Transverse colon (tissue), 4 donors: ENCODE results near the gene CYGB. TPM values are rescaled to one million over a fixed set of nuclear protein-coding genes. Genes with fewer than 3 reads are reported as not detected.

Experiments
- DNase-seq: peaks from one replicate; pipeline ENCODE4 v3.0.0-alpha.2; 2019
- H3K27ac ChIP-seq, 4 donors: fragments of 200-600 bp; sonication (generic); 2 replicates each; pipeline ENCODE4 v1.5.1; 2016 to 2018; ENCODE audit warnings: inconsistent platforms in 4 of 4
- H3K27me3 ChIP-seq: fragments of 200-600 bp; sonication (generic); 2 replicates; pipeline ENCODE4 v1.5.1; 2017; ENCODE audit warnings: inconsistent platforms
- H3K36me3 ChIP-seq, 4 donors: fragments of 200-600 bp; sonication (generic); 2 replicates each; pipeline ENCODE4 v1.5.1; 2017 to 2019; ENCODE audit warnings: inconsistent platforms in 4 of 4
- H3K4me1 ChIP-seq, 4 donors: fragments of 200-600 bp; sonication (generic); 2 replicates each; pipeline ENCODE4 v1.5.1; 2017 to 2020; ENCODE audit warnings: inconsistent platforms in 4 of 4
- H3K4me3 ChIP-seq, 4 donors: fragments of 200-600 bp; sonication (generic); 1 replicate in 1 of 4; 2 replicates in 3 of 4; pipeline versions ENCODE4 v1.5.1 to v1.6.1; 2017 to 2019; ENCODE audit warnings: inconsistent platforms in 4 of 4
- H3K9me3 ChIP-seq, 2 donors: fragments of 200-600 bp; sonication (generic); 2 replicates each; pipeline ENCODE4 v1.5.1; 2017 to 2019; ENCODE audit warnings: inconsistent platforms in 2 of 2
- CTCF ChIP-seq, 5 experiments: fragments of 200-600 bp in 3 of 5; fragments of 450-650 bp in 2 of 5; sonication (generic) in 3 of 5; IDR thresholded peaks; 1 replicate in 2 of 5; 2 replicates in 3 of 5; pipeline ENCODE4 v1.5.1; 2016 to 2017; ENCODE audit warnings: antibody characterized with exemption in 5 of 5, inconsistent platforms in 3 of 5, mild to moderate bottlenecking in 2 of 5, moderate library complexity in 1 of 5
- EP300 ChIP-seq: sonication (generic); formaldehyde crosslinking; IDR thresholded peaks from one replicate; pipeline ENCODE4 v1.6.1; 2017; ENCODE audit warnings: antibody characterized with exemption, low read depth
- POLR2A ChIP-seq: fragments of 450-650 bp; IDR thresholded peaks from one replicate; pipeline ENCODE4 v1.6.1; 2016; ENCODE audit warnings: antibody characterized with exemption, mild to moderate bottlenecking, moderate library complexity
- POLR2AphosphoS5 ChIP-seq, 3 donors: sonication (generic); formaldehyde crosslinking; IDR thresholded peaks; one replicate each; pipeline ENCODE4 v1.6.1; 2016; ENCODE audit warnings: antibody characterized with exemption in 3 of 3
- WGBS, 2 donors: methylation state at CpG; one replicate each; pipeline ENCODE4 v1.1.5; 2018; ENCODE audit warnings: low coverage in 1 of 2; 5-methylcytosine and 5-hydroxymethylcytosine counted together
- in situ Hi-C, 4 donors: fragments of 200-750 bp; cut with MboI; loops; one replicate each; pipeline versions ENCODE4 v1.15.0 to v1.15.1; 2017; ENCODE audit warnings: low sequenced_read_pairs in 3 of 4, low pct_ligation_motif_present in 1 of 4, low pct_unique_long_range_greater_than_20kb in 1 of 4
- intact Hi-C: fragments of 100-400 bp; cut with DNase I; formaldehyde crosslinking; loops from one replicate; pipeline ENCODE4 v1.15.1; 2023; ENCODE audit warnings: low total_unique reads
- total RNA-seq, 4 donors: library from RNA; depleted of rRNA; stranded (reverse); fragments of >200 nt; gene quantifications; one replicate each; pipeline ENCODE4 v1.1.0, GENCODE V29; 2016

CYGB gene
- total RNA-seq, 4 donors from 2014 or later = 7.5 to 20.1 (median 11.3) TPM

GRCh38 chr17:76562734-76563148 is 25.2 kb upstream of the CYGB start:
- no peak overlapping the region for H3K4me3 ChIP-seq
- in situ Hi-C loops (no loop called here), intact Hi-C loops (no loop called here)
- peak overlapping the region; percentile 5 to 44 (median 20) for H3K27ac ChIP-seq
- 0 to 56% methylated on average over 1 to 6 of the region's 6 CpGs for whole genome bisulfite sequencing, 2 donors
- no peaks in the 10 kb centered on the region for H3K9me3 ChIP-seq
- DNase-seq = no peak
- H3K4me1 ChIP-seq = peaks cover 10 to 47% (median 34%) of the 10 kb centered on the region in 4 donors
- no peaks in the 10 kb centered on the region for H3K27me3 ChIP-seq
- TF ChIP-seq POLR2A (no peak), POLR2AphosphoS5 (IDR thresholded peaks at IDR 0.05) (no peak), EP300 (no peak), CTCF (IDR thresholded peaks at IDR 0.05) (no peak)
- H3K36me3 ChIP-seq = no peaks in the 10 kb centered on the region

- in situ Hi-C loops = no loop called here
- no peaks in the 10 kb centered on the region for H3K36me3 ChIP-seq
- no peaks in the 10 kb centered on the region for H3K9me3 ChIP-seq
- intact Hi-C loops = no loop called here
- TF ChIP-seq CTCF (IDR thresholded peaks at IDR 0.05) (no peak), POLR2A (no peak), EP300 (no peak), POLR2AphosphoS5 (IDR thresholded peaks at IDR 0.05) (no peak)
- DNase-seq = no peak
- H3K27ac ChIP-seq = peak overlapping the region in 3 of 4 donors; percentile 19 to 59 (median 51)
- no peak overlapping the region for H3K4me3 ChIP-seq
- peaks cover 11 to 48% (median 36%) of the 10 kb centered on the region in 4 donors for H3K4me1 ChIP-seq
- 63 to 71% methylated on average over 2 to 5 of the region's 5 CpGs for WGBS, 2 donors
- no peaks in the 10 kb centered on the region for H3K27me3 ChIP-seq
Measured at GRCh38 chr17:76561799-76562268, 24.3 kb upstream of the CYGB start.

GRCh38 chr17:76561332-76561731 is 23.8 kb upstream of the CYGB start:
- DNase-seq = no peak
- Histone ChIP-seq H3K27ac (peak overlapping the region; percentile 19 to 59 (median 48)), H3K9me3 (no peaks in the 10 kb centered on the region), H3K4me3 (no peak overlapping the region), H3K4me1 (peaks cover 16 to 53% (median 41%) of the 10 kb centered on the region in 4 donors), H3K36me3 (no peaks in the 10 kb centered on the region), H3K27me3 (no peaks in the 10 kb centered on the region)
- 48 to 57% methylated on average over 6 to 7 of the region's 7 CpGs for WGBS, 2 donors
- TF ChIP-seq POLR2AphosphoS5 (IDR thresholded peaks at IDR 0.05) (no peak), POLR2A (no peak), CTCF (IDR thresholded peaks at IDR 0.05) (no peak), EP300 (no peak)
- in situ Hi-C loops (no loop called here), intact Hi-C loops (no loop called here)

- H3K4me3 ChIP-seq = no peak overlapping the region
Measured at GRCh38 chr17:76560877-76561221, 23.3 kb upstream of the CYGB start.

More at GRCh38 chr17:76560877-76561221, 23.3 kb upstream of the CYGB start:
- Histone ChIP-seq H3K27me3 (no peaks in the 10 kb centered on the region), H3K27ac (peak overlapping the region; percentile 19 to 59 (median 48)), H3K36me3 (no peaks in the 10 kb centered on the region), H3K9me3 (no peaks in the 10 kb centered on the region), H3K4me1 (peaks cover 16 to 53% (median 41%) of the 10 kb centered on the region in 4 donors)
- in situ Hi-C loops (no loop called here), intact Hi-C loops (no loop called here)
- DNase-seq = no peak
- TF ChIP-seq EP300 (no peak), POLR2AphosphoS5 (IDR thresholded peaks at IDR 0.05) (no peak), CTCF (IDR thresholded peaks at IDR 0.05) (no peak), POLR2A (no peak)
- 43 to 69% methylated on average over 4 to 6 of the region's 6 CpGs for WGBS, 2 donors
